SK-N-SH (cell line): Measurements from ENCODE around the gene COL4A4. TPM values are rescaled to one million over a fixed set of nuclear protein-coding genes. Genes with fewer than 3 reads are reported as not detected.

Experiments used
- CTCF ChIA-PET: fragments of 300-600, 350-600 bp; formaldehyde crosslinking; extraction: SDS; loops from one replicate; lab custom pipeline; 2021; lab: Yijun Ruan, JAX
- POLR2A ChIA-PET: fragments of 350-600 bp; sonication (Branson Sonifier 250); formaldehyde crosslinking; extraction: SDS; loops from one replicate; lab custom pipeline; 2020; ENCODE audit warnings: antibody characterized with exemption, inconsistent platforms; lab: Yijun Ruan, JAX
- DNase-seq: peaks from one replicate; pipeline ENCODE4 v3.0.0; 2012
- H2AFZ ChIP-seq: fragments of 200-600 bp; sonication (generic); 2 replicates; pipeline ENCODE4 v1.8.1; 2016; ENCODE audit warnings: antibody characterized with exemption, mild to moderate bottlenecking, low read depth
- H3F3A ChIP-seq: fragments of 200-600 bp; sonication (generic); replicated peaks from 2 replicates; pipeline ENCODE3; 2016; ENCODE audit warnings: antibody characterized with exemption, mild to moderate bottlenecking; ENCODE audit not compliant: insufficient read depth
- H3K27ac ChIP-seq, 2 experiments: fragments of 200-500 bp in 1 of 2; fragments of 200-600 bp in 1 of 2; sonication (Bioruptor generic) in 1 of 2; sonication (generic), shearing (Covaris generic) in 1 of 2; 2 replicates each; pipeline versions ENCODE4 v1.5.1 to v1.6.1; 2014 to 2016; ENCODE audit warnings: low read depth in 2 of 2, inconsistent platforms in 1 of 2, low read length in 1 of 2, mild to moderate bottlenecking in 1 of 2, mixed read lengths in 1 of 2
- H3K27me3 ChIP-seq: fragments of 200-600 bp; sonication (generic), shearing (Covaris generic); 2 replicates; pipeline ENCODE4 v1.6.1; 2016; ENCODE audit warnings: mixed run types; ENCODE audit not compliant: insufficient read depth
- H3K36me3 ChIP-seq, 2 experiments: fragments of 200-500 bp in 1 of 2; fragments of 200-600 bp in 1 of 2; sonication (Bioruptor generic) in 1 of 2; sonication (generic) in 1 of 2; replicated peaks in 1 of 2; 2 replicates each; pipeline versions ENCODE3 to v1.5.1; 2014 to 2016; ENCODE audit warnings: low read length in 1 of 2, mild to moderate bottlenecking in 1 of 2; ENCODE audit not compliant: insufficient read depth in 2 of 2, control insufficient read depth in 1 of 2
- H3K4me1 ChIP-seq, 2 experiments: fragments of 200-500 bp in 1 of 2; fragments of 200-600 bp in 1 of 2; sonication (Bioruptor generic) in 1 of 2; sonication (generic), shearing (Covaris generic) in 1 of 2; 2 replicates each; pipeline versions ENCODE4 v1.5.1 to v1.6.1; 2014 to 2016; ENCODE audit warnings: low read depth in 1 of 2, low read length in 1 of 2, mixed run types in 1 of 2; ENCODE audit not compliant: insufficient read depth in 2 of 2, control insufficient read depth in 1 of 2
- H3K4me2 ChIP-seq: fragments of 200-600 bp; sonication (generic), shearing (Covaris generic); 2 replicates; pipeline ENCODE4 v1.6.1; 2017; ENCODE audit warnings: mixed run types
- H3K4me3 ChIP-seq, 2 experiments: fragments of 200-500 bp in 1 of 2; fragments of 200-600 bp in 1 of 2; sonication (Bioruptor generic) in 1 of 2; sonication (generic), shearing (Covaris generic) in 1 of 2; 2 replicates each; pipeline versions ENCODE4 v1.5.1 to v1.8.1; 2014 to 2016; ENCODE audit warnings: low read depth in 2 of 2, inconsistent platforms in 1 of 2, low read length in 1 of 2, mild to moderate bottlenecking in 1 of 2, mixed read lengths in 1 of 2, moderate library complexity in 1 of 2
- H3K79me2 ChIP-seq: fragments of 200-600 bp; sonication (generic); 2 replicates; pipeline ENCODE4 v1.8.1; 2017; ENCODE audit warnings: mild to moderate bottlenecking; ENCODE audit not compliant: insufficient read depth
- H3K9ac ChIP-seq: fragments of 200-600 bp; sonication (generic); 2 replicates; pipeline ENCODE4 v1.6.1; 2017; ENCODE audit warnings: mixed run types
- H3K9me2 ChIP-seq: fragments of 200-600 bp; sonication (generic); 2 replicates; pipeline ENCODE4 v1.6.1; 2017; ENCODE audit warnings: mixed run types
- H3K9me3 ChIP-seq: fragments of 200-600 bp; sonication (generic); 2 replicates; pipeline ENCODE4 v1.6.1; 2017; ENCODE audit warnings: mixed run types, mild to moderate bottlenecking, moderate library complexity
- H4K20me1 ChIP-seq: fragments of 200-600 bp; sonication (generic); 2 replicates; pipeline ENCODE4 v1.6.1; 2017; ENCODE audit warnings: mild to moderate bottlenecking, mixed run types; ENCODE audit not compliant: insufficient read depth
- EP300 ChIP-seq, 2 experiments: IDR thresholded peaks; 2 replicates each; pipeline versions ENCODE4 v1.4.0 to v1.6.1; 2012; ENCODE audit warnings: borderline replicate concordance in 1 of 2, low read depth in 1 of 2, low read length in 1 of 2
- FOSL2 ChIP-seq: IDR thresholded peaks from 2 replicates; pipeline ENCODE4 v1.4.0; 2012; ENCODE audit warnings: low read depth, mild to moderate bottlenecking, moderate library complexity, borderline replicate concordance
- FOXM1 ChIP-seq: IDR thresholded peaks from 2 replicates; pipeline ENCODE4 v1.4.0; 2012; ENCODE audit warnings: low read depth, mild to moderate bottlenecking
- GATA2 ChIP-seq: sonication (generic); formaldehyde crosslinking; IDR thresholded peaks from 2 replicates; pipeline ENCODE4 v1.5.0; 2020; ENCODE audit warnings: mild to moderate bottlenecking, missing genetic modification reagents
- JUND ChIP-seq: IDR thresholded peaks from 2 replicates; pipeline ENCODE4 v1.4.0; 2012
- MEF2A ChIP-seq: IDR thresholded peaks from 2 replicates; pipeline ENCODE4 v1.4.0; 2012; ENCODE audit warnings: low read depth, borderline replicate concordance
- MXI1 ChIP-seq: IDR thresholded peaks from 2 replicates; pipeline ENCODE4 v1.6.1; 2012; ENCODE audit warnings: mild to moderate bottlenecking, low read depth, low read length, improper control_type of control experiment
- NFIC ChIP-seq: IDR thresholded peaks from 2 replicates; pipeline ENCODE4 v1.4.0; 2012; ENCODE audit warnings: borderline replicate concordance
- POLR2AphosphoS5 ChIP-seq: IDR thresholded peaks from 2 replicates; pipeline ENCODE4 v1.6.1; 2012; ENCODE audit warnings: low read depth, low read length
- RFX5 ChIP-seq: IDR thresholded peaks from 2 replicates; pipeline ENCODE4 v1.6.1; 2012; ENCODE audit warnings: mild to moderate bottlenecking, improper control_type of control experiment, low read length
- RXRA ChIP-seq: IDR thresholded peaks from 2 replicates; pipeline ENCODE4 v1.4.0; 2012; ENCODE audit warnings: low read depth, mild to moderate bottlenecking, borderline replicate concordance
- SIN3A ChIP-seq: IDR thresholded peaks from 2 replicates; pipeline ENCODE4 v1.6.1; 2012; ENCODE audit warnings: low read depth, mild to moderate bottlenecking, low read length, moderate library complexity, borderline replicate concordance
- TCF12 ChIP-seq: IDR thresholded peaks from 2 replicates; pipeline ENCODE4 v1.4.0; 2012
- TEAD4 ChIP-seq: IDR thresholded peaks from 2 replicates; pipeline ENCODE4 v1.4.0; 2012; ENCODE audit warnings: mild to moderate bottlenecking, borderline replicate concordance; ENCODE audit not compliant: insufficient read depth
- YY1 ChIP-seq: IDR thresholded peaks from 2 replicates; pipeline ENCODE4 v1.4.0; 2012; ENCODE audit warnings: low read depth, mild to moderate bottlenecking
- ZBTB33 ChIP-seq: IDR thresholded peaks from 2 replicates; pipeline ENCODE4 v1.4.0; 2012; ENCODE audit warnings: low read depth, borderline replicate concordance
- WGBS: methylation state at CpG from one replicate; pipeline ENCODE4 v1.1.6; 2017; ENCODE audit warnings: low lambda C conversion rate; 5-methylcytosine and 5-hydroxymethylcytosine counted together
- polyA plus RNA-seq, 3 experiments: library from polyadenylated mRNA; depleted of rRNA; stranded (reverse); fragments of >200 nt; gene quantifications; 2 replicates each; pipeline ENCODE4 v1.2.3, GENCODE V29; 2012
- TF ChIP-seq, protein P1 (sequence below): IDR thresholded peaks from 2 replicates; pipeline ENCODE4 v1.4.0; 2012; ENCODE audit warnings: low read depth, borderline replicate concordance
- TF ChIP-seq, protein P2 (sequence below): IDR thresholded peaks from 2 replicates; pipeline ENCODE4; 2012
- TF ChIP-seq, protein P3 (sequence below): fragments of 150-350 bp; IDR thresholded peaks from 2 replicates; pipeline ENCODE4 v1.6.1; 2016; ENCODE audit warnings: mild to moderate bottlenecking, low read depth, low read length
- TF ChIP-seq, protein P4 (sequence below): IDR thresholded peaks from 2 replicates; pipeline ENCODE4 v1.6.1; 2012; ENCODE audit warnings: mild to moderate bottlenecking, low read depth, low read length, moderate library complexity
- TF ChIP-seq, protein P5 (sequence below): IDR thresholded peaks from 2 replicates; pipeline ENCODE4 v1.4.0; 2012; ENCODE audit warnings: low read depth

COL4A4 gene
- polyA plus RNA-seq, 1 of the 3 experiments (the other 2 are of a cell fraction) = not detected

- no peak overlapping the region; the same call in 1 of the 2 replicates for H3K4me2 ChIP-seq
- DNase-seq = peak; percentile 27
- WGBS = 13% methylated on average over 2 of the region's 2 CpGs
These were observed 186.2 kb downstream of the COL4A4 start for GRCh38 chr2:226977775-226978190.

More at GRCh38 chr2:226977775-226978190, 186.2 kb downstream of the COL4A4 start:
- H3K4me3 ChIP-seq = no peak overlapping the region
- ChIA-PET CTCF (interaction anchor here (1.8 kb wide), 1 partner anchor 1317 kb away, joined by 4 read pairs; no protein-coding TSS in a partner anchor), POLR2A (no interaction called here)
- no peaks in the 10 kb centered on the region for H3K9me3 ChIP-seq
- H3K27ac ChIP-seq = peak overlapping the region; percentile 33 to 47; a peak in 2 of 4 replicates
- peaks cover 11% of the 10 kb centered on the region for H3F3A ChIP-seq
- H3K9ac ChIP-seq = no peak overlapping the region
- TF ChIP-seq, protein P1, sequence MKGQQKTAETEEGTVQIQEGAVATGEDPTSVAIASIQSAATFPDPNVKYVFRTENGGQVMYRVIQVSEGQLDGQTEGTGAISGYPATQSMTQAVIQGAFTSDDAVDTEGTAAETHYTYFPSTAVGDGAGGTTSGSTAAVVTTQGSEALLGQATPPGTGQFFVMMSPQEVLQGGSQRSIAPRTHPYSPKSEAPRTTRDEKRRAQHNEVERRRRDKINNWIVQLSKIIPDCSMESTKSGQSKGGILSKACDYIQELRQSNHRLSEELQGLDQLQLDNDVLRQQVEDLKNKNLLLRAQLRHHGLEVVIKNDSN = no peak
- 0 out of 2 replicates have a peak, but pooled peaks have one; percentile 56 for TF ChIP-seq RXRA
- TF ChIP-seq, protein P2, sequence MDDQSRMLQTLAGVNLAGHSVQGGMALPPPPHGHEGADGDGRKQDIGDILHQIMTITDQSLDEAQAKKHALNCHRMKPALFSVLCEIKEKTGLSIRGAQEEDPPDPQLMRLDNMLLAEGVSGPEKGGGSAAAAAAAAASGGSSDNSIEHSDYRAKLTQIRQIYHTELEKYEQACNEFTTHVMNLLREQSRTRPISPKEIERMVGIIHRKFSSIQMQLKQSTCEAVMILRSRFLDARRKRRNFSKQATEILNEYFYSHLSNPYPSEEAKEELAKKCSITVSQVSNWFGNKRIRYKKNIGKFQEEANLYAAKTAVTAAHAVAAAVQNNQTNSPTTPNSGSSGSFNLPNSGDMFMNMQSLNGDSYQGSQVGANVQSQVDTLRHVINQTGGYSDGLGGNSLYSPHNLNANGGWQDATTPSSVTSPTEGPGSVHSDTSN = peak; percentile 78
- peak; percentile 41; the same call in 1 of the 2 replicates for TF ChIP-seq POLR2AphosphoS5
- TF ChIP-seq FOSL2 = peak; percentile 75; the same call in 1 of the 2 replicates
- TF ChIP-seq JUND = peak; percentile 82
- TF ChIP-seq MXI1 = 0 out of 2 replicates have a peak, but pooled peaks have one; percentile 22
- TF ChIP-seq RFX5 = no peak
- TF ChIP-seq, protein P3, sequence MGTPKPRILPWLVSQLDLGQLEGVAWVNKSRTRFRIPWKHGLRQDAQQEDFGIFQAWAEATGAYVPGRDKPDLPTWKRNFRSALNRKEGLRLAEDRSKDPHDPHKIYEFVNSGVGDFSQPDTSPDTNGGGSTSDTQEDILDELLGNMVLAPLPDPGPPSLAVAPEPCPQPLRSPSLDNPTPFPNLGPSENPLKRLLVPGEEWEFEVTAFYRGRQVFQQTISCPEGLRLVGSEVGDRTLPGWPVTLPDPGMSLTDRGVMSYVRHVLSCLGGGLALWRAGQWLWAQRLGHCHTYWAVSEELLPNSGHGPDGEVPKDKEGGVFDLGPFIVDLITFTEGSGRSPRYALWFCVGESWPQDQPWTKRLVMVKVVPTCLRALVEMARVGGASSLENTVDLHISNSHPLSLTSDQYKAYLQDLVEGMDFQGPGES = no peak
- TF ChIP-seq FOXM1 = peak; percentile 79
- TF ChIP-seq SIN3A = no peak
- TF ChIP-seq, protein P4, sequence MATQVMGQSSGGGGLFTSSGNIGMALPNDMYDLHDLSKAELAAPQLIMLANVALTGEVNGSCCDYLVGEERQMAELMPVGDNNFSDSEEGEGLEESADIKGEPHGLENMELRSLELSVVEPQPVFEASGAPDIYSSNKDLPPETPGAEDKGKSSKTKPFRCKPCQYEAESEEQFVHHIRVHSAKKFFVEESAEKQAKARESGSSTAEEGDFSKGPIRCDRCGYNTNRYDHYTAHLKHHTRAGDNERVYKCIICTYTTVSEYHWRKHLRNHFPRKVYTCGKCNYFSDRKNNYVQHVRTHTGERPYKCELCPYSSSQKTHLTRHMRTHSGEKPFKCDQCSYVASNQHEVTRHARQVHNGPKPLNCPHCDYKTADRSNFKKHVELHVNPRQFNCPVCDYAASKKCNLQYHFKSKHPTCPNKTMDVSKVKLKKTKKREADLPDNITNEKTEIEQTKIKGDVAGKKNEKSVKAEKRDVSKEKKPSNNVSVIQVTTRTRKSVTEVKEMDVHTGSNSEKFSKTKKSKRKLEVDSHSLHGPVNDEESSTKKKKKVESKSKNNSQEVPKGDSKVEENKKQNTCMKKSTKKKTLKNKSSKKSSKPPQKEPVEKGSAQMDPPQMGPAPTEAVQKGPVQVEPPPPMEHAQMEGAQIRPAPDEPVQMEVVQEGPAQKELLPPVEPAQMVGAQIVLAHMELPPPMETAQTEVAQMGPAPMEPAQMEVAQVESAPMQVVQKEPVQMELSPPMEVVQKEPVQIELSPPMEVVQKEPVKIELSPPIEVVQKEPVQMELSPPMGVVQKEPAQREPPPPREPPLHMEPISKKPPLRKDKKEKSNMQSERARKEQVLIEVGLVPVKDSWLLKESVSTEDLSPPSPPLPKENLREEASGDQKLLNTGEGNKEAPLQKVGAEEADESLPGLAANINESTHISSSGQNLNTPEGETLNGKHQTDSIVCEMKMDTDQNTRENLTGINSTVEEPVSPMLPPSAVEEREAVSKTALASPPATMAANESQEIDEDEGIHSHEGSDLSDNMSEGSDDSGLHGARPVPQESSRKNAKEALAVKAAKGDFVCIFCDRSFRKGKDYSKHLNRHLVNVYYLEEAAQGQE = no peak
- TF ChIP-seq, protein P5, sequence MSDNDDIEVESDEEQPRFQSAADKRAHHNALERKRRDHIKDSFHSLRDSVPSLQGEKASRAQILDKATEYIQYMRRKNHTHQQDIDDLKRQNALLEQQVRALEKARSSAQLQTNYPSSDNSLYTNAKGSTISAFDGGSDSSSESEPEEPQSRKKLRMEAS = 0 out of 2 replicates have a peak, but pooled peaks have one; percentile 16
- TF ChIP-seq EP300 (IDR thresholded peaks at IDR 0.05; ENCODE audit: borderline replicate concordance in 1 of 2, low read depth in 1 of 2, low read length in 1 of 2) = peak; percentile 30 to 80; a peak in 1 of 4 replicates
- peak; percentile 88 for TF ChIP-seq NFIC
- TF ChIP-seq YY1 = no peak
- 0 out of 2 replicates have a peak, but pooled peaks have one; percentile 35 for TF ChIP-seq GATA2 (CRISPR knock-in tag)
- TF ChIP-seq ZBTB33 = no peak
- TF ChIP-seq TEAD4 = peak; percentile 57; the same call in 1 of the 2 replicates
- TF ChIP-seq MEF2A = 0 out of 2 replicates have a peak, but pooled peaks have one; percentile 34
- peak; percentile 87 for TF ChIP-seq TCF12
- H3K27me3 ChIP-seq = no peaks in the 10 kb centered on the region
- H4K20me1 ChIP-seq = no peaks in the 10 kb centered on the region
- H3K79me2 ChIP-seq = no peaks in the 10 kb centered on the region
- H3K4me1 ChIP-seq = peaks cover 8 to 10% of the 10 kb centered on the region in 2 experiments; a peak in 3 of 4 replicates
- H3K9me2 ChIP-seq = no peaks in the 10 kb centered on the region
- H2AFZ ChIP-seq = no peak overlapping the region
- H3K36me3 ChIP-seq = no peaks in the 10 kb centered on the region
